Osteoblast (primary cell): Measurements from ENCODE around the gene SEC24C. TPM values are rescaled to one million over a fixed set of nuclear protein-coding genes. Genes with fewer than 3 reads are reported as not detected.

ENCODE experiments used
- DNase-seq: peaks from one replicate; pipeline ENCODE4 v3.0.0; 2011; ENCODE audit warnings: low spot score, mixed read lengths; ENCODE audit not compliant: insufficient read length; ENCODE audit errors: missing footprints
- H2AFZ ChIP-seq: 2 replicates; pipeline ENCODE4 v1.6.0; 2011; ENCODE audit warnings: mild to moderate bottlenecking, low read length
- H3K27ac ChIP-seq: 2 replicates; pipeline ENCODE4 v1.5.1; 2011; ENCODE audit warnings: mild to moderate bottlenecking, low read depth, low read length, moderate library complexity
- H3K27me3 ChIP-seq: 2 replicates; pipeline ENCODE4 v1.6.0; 2012; ENCODE audit warnings: mild to moderate bottlenecking, control low read depth, inconsistent platforms, low read length, moderate library complexity; ENCODE audit not compliant: insufficient read depth
- H3K36me3 ChIP-seq: 2 replicates; pipeline ENCODE4 v1.5.1; 2011; ENCODE audit warnings: mild to moderate bottlenecking, low read length, control low read depth, moderate library complexity; ENCODE audit not compliant: insufficient read depth
- H3K4me1 ChIP-seq: 2 replicates; pipeline ENCODE4 v1.5.1; 2011; ENCODE audit warnings: mild to moderate bottlenecking, low read length, control low read depth, moderate library complexity; ENCODE audit not compliant: insufficient read depth
- H3K4me2 ChIP-seq: 2 replicates; pipeline ENCODE4 v1.6.0; 2011; ENCODE audit warnings: mild to moderate bottlenecking, low read length; ENCODE audit not compliant: insufficient read depth
- H3K4me3 ChIP-seq: fragments of 200-600 bp; sonication (generic); 3 replicates; pipeline ENCODE4 v1.5.1; 2012; ENCODE audit warnings: mild to moderate bottlenecking, low read length, inconsistent platforms; ENCODE audit not compliant: insufficient read depth
- H3K79me2 ChIP-seq: 2 replicates; pipeline ENCODE4 v1.6.0; 2012; ENCODE audit warnings: mild to moderate bottlenecking, low read length, control low read depth, inconsistent platforms; ENCODE audit not compliant: insufficient read depth
- H3K9me3 ChIP-seq: 2 replicates; pipeline ENCODE4 v1.5.1; 2011; ENCODE audit warnings: low read depth, low read length, control low read depth
- H4K20me1 ChIP-seq: 2 replicates; pipeline ENCODE4 v1.6.0; 2012; ENCODE audit warnings: mild to moderate bottlenecking, low read length, control low read depth; ENCODE audit not compliant: insufficient read depth
- total RNA-seq: library from RNA; depleted of rRNA; stranded (reverse); fragments of >200 nt; gene quantifications from 2 replicates; pipeline ENCODE4 v1.2.3, GENCODE V29; 2012
- TF ChIP-seq, protein P1 (sequence below): IDR thresholded peaks from 2 replicates; pipeline ENCODE4 v1.5.1; 2011; ENCODE audit warnings: mild to moderate bottlenecking, low read depth, low read length, moderate library complexity; ENCODE audit errors: extremely low read depth

SEC24C gene
- total RNA-seq, 1 donor = 28.6 TPM

GRCh38 chr10:73803680-73804286, 59.6 kb downstream of the SEC24C start:
- H3K36me3 ChIP-seq = peaks cover 75% of the 10 kb centered on the region
- peak; percentile 69 for DNase-seq
- H3K79me2 ChIP-seq = peaks cover 22% of the 10 kb centered on the region
- no peaks in the 10 kb centered on the region for H3K4me1 ChIP-seq
- H3K27me3 ChIP-seq = no peaks in the 10 kb centered on the region
- H4K20me1 ChIP-seq = peaks cover 31% of the 10 kb centered on the region
- H3K4me2 ChIP-seq = no peak overlapping the region
- no peak overlapping the region for H3K27ac ChIP-seq
- TF ChIP-seq, protein P1, sequence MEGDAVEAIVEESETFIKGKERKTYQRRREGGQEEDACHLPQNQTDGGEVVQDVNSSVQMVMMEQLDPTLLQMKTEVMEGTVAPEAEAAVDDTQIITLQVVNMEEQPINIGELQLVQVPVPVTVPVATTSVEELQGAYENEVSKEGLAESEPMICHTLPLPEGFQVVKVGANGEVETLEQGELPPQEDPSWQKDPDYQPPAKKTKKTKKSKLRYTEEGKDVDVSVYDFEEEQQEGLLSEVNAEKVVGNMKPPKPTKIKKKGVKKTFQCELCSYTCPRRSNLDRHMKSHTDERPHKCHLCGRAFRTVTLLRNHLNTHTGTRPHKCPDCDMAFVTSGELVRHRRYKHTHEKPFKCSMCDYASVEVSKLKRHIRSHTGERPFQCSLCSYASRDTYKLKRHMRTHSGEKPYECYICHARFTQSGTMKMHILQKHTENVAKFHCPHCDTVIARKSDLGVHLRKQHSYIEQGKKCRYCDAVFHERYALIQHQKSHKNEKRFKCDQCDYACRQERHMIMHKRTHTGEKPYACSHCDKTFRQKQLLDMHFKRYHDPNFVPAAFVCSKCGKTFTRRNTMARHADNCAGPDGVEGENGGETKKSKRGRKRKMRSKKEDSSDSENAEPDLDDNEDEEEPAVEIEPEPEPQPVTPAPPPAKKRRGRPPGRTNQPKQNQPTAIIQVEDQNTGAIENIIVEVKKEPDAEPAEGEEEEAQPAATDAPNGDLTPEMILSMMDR = no peak
- no peak overlapping the region for H2AFZ ChIP-seq
- no peak overlapping the region for H3K4me3 ChIP-seq
- no peaks in the 10 kb centered on the region for H3K9me3 ChIP-seq

- peaks cover 42% of the 10 kb centered on the region for H3K79me2 ChIP-seq
- no peak overlapping the region for H3K4me3 ChIP-seq
- H3K4me1 ChIP-seq = peaks cover 2% of the 10 kb centered on the region
- H4K20me1 ChIP-seq = peaks cover 24% of the 10 kb centered on the region
- no peaks in the 10 kb centered on the region for H3K9me3 ChIP-seq
- TF ChIP-seq, protein P1 = no peak
- no peaks in the 10 kb centered on the region for H3K27me3 ChIP-seq
- peaks cover 62% of the 10 kb centered on the region for H3K36me3 ChIP-seq
- DNase-seq = peak; percentile 14
- H3K27ac ChIP-seq = no peak overlapping the region
- H3K4me2 ChIP-seq = no peak overlapping the region
- H2AFZ ChIP-seq = no peak overlapping the region
These were observed 62.2 kb downstream of the SEC24C start for GRCh38 chr10:73806176-73806950.

DNA sequence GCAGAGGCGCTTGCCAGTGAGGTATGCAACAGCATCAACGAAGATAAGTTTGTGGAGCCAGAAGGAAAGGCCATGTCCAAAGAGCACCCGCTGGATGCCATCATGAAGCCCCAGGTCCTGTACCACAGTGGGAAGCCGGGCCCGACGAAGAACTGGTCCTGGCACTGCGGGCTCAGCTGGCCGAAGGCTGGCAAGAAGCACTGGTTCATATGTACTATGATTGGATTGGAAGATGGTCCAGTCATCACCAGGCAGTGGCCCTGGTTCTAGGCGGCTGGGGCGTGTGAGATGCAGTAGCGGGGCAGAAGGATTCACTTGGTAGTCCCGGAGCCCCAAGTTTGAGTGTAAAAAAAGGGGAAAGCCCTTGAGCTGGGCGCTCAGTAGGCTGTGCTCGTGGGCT, 63.3 kb downstream of the SEC24C start:
- Histone ChIP-seq H2AFZ (no peak overlapping the region), H3K9me3 (no peaks in the 10 kb centered on the region), H3K79me2 (peaks cover 42% of the 10 kb centered on the region), H3K4me1 (peaks cover 2% of the 10 kb centered on the region), H3K4me3 (no peak overlapping the region), H3K27me3 (no peaks in the 10 kb centered on the region), H3K36me3 (peaks cover 51% of the 10 kb centered on the region), H3K4me2 (no peak overlapping the region), H4K20me1 (peaks cover 22% of the 10 kb centered on the region), H3K27ac (no peak overlapping the region)
- TF ChIP-seq, protein P1 = no peak
- no peak for DNase-seq
